ENCODE results near the gene EEF2KMT. TPM values are rescaled to one million over a fixed set of nuclear protein-coding genes. Genes with fewer than 3 reads are reported as not detected.
"Not testable (repeated sequence)": the region's sequence is repeated elsewhere in the genome, so short reads cannot be mapped to it uniquely, and the experiment has no call there.

Gene EEF2KMT
- total and polyA plus RNA-seq, 4 donors = 4.2 to 11.4 (median 7.3) TPM

DNA sequence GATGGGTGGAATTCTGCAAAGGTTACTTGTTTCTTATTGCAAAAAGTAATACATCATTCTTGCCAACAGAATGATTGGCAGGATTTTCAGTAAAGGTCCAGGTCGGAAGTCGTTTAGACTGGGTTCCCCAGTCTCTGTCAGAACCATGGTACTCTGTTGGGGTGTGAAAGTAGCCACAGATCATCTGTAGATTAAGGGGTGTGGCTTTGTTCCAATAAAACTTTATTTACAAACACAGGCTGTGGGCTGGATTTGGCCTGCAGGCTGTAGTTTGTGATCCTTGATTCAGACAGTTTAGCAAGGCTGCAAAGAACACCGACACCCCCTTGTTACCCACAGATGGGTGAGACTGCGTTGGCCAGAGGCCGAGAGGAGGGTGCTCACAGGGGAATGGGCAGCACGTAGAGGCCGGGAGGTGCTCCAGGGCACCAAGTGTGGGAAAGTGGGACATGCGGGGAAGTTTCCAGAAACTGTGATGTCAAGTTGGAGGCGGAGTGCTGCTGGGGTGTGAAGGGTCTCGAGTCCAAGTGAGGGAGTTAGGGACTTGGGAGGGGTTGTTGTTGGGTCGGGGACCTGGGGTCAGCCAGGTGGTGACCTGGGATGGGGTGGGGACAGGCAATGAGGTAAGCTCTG, 13.4 kb downstream of the EEF2KMT start:
- not testable (repeated sequence) for H3K27ac ChIP-seq (ENCODE audit: low read depth in 1 of 2, low read length in 2 of 2); H3K4me3 ChIP-seq (ENCODE audit: low read depth in 1 of 3, low read length in 3 of 3); H3K4me1 ChIP-seq (ENCODE audit: control insufficient read depth in 4 of 4, insufficient read depth in 4 of 4, low read length in 3 of 4); H3K27me3 ChIP-seq (ENCODE audit: control insufficient read depth in 4 of 4, insufficient read depth in 4 of 4, low read length in 3 of 4); H3K9ac ChIP-seq (ENCODE audit: low read depth in 1 of 2, low read length in 2 of 2); DNase-seq (ENCODE audit: low spot score); H3K9me3 ChIP-seq (ENCODE audit: control insufficient read depth in 4 of 4, low read length in 3 of 4)
- WGBS = 87% methylated on average over 11 of the region's 11 CpGs
- H3K36me3 ChIP-seq (ENCODE audit: control insufficient read depth in 4 of 4, insufficient read depth in 3 of 4, low read depth in 1 of 4, low read length in 3 of 4) = peaks cover 0 to 18% (median 3%) of the 10 kb centered on the region in 4 donors

GRCh38 chr16:5083646-5084045, 13.9 kb downstream of the EEF2KMT start:
- peaks cover 0 to 21% (median 3%) of the 10 kb centered on the region in 4 donors for H3K36me3 ChIP-seq (ENCODE audit: control insufficient read depth in 4 of 4, insufficient read depth in 3 of 4, low read depth in 1 of 4, low read length in 3 of 4)

DNA sequence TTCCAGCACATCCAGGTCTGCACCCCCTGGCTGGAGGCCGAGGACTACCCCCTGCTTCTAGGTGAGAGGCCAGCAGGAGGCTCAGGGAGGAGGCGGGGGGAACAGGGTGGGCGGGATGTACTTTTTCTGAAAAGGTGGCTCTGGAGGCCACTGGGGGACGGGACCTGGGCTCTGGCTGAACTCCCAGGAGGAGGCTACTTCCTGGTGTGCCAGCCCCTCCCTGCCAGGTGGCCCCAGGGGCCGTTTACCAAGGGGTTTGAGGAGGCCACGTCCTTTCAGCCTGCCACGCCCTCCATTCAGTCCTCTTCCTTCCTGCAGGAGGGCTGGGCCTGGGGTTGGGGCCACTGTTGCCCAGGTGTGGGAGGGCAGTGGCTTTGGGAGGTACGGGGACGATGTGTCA, 16.6 kb downstream of the EEF2KMT start:
- 79% methylated on average over 9 of the region's 9 CpGs for WGBS
- not testable (repeated sequence) for H3K4me1 ChIP-seq (ENCODE audit: control insufficient read depth in 4 of 4, insufficient read depth in 4 of 4, low read length in 3 of 4)

More at GRCh38 chr16:5083646-5084045, 13.9 kb downstream of the EEF2KMT start:
- H3K27ac ChIP-seq (ENCODE audit: low read depth in 1 of 2, low read length in 2 of 2); H3K4me1 ChIP-seq (ENCODE audit: control insufficient read depth in 4 of 4, insufficient read depth in 4 of 4, low read length in 3 of 4); DNase-seq (ENCODE audit: low spot score); H3K9me3 ChIP-seq (ENCODE audit: control insufficient read depth in 4 of 4, low read length in 3 of 4); H3K27me3 ChIP-seq (ENCODE audit: control insufficient read depth in 4 of 4, insufficient read depth in 4 of 4, low read length in 3 of 4); H3K9ac ChIP-seq (ENCODE audit: low read depth in 1 of 2, low read length in 2 of 2); H3K4me3 ChIP-seq (ENCODE audit: low read depth in 1 of 3, low read length in 3 of 3): not testable (repeated sequence)
- 93% methylated on average over 9 of the region's 9 CpGs for WGBS

DNA sequence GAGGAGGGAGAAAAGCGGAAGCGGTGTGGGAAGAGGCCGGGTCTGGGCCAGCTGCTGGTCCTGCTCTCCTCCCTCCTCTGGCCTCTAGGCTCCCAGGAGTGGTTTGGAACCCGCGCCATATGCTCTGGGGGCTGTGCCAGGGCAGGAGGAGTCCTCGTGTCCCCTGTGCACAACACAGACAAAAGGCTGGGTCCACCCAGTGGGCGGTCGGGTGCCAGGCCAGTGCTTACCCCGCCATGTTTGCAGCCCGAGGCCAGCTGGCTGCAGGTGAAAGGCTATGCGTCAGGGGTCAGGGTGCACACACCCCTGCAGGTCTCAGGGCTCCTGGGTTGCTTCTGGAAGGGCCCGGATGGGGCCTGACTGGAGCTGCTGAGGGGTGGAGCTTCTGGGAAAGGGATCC, 17.1 kb downstream of the EEF2KMT start:
- H3K9me3 ChIP-seq (ENCODE audit: control insufficient read depth in 4 of 4, low read length in 3 of 4); H3K4me1 ChIP-seq (ENCODE audit: control insufficient read depth in 4 of 4, insufficient read depth in 4 of 4, low read length in 3 of 4); H3K27me3 ChIP-seq (ENCODE audit: control insufficient read depth in 4 of 4, insufficient read depth in 4 of 4, low read length in 3 of 4); H3K4me3 ChIP-seq (ENCODE audit: low read depth in 1 of 3, low read length in 3 of 3); H3K9ac ChIP-seq (ENCODE audit: low read depth in 1 of 2, low read length in 2 of 2); DNase-seq (ENCODE audit: low spot score); H3K27ac ChIP-seq (ENCODE audit: low read depth in 1 of 2, low read length in 2 of 2): not testable (repeated sequence)
- 85% methylated on average over 12 of the region's 12 CpGs for WGBS
- peaks cover 6 to 30% (median 14%) of the 10 kb centered on the region in 4 donors for H3K36me3 ChIP-seq (ENCODE audit: control insufficient read depth in 4 of 4, insufficient read depth in 3 of 4, low read depth in 1 of 4, low read length in 3 of 4)

More for the DNA sequence above, 16.6 kb downstream of the EEF2KMT start:
- H3K9me3 ChIP-seq (ENCODE audit: control insufficient read depth in 4 of 4, low read length in 3 of 4); H3K9ac ChIP-seq (ENCODE audit: low read depth in 1 of 2, low read length in 2 of 2); DNase-seq (ENCODE audit: low spot score); H3K4me3 ChIP-seq (ENCODE audit: low read depth in 1 of 3, low read length in 3 of 3); H3K27me3 ChIP-seq (ENCODE audit: control insufficient read depth in 4 of 4, insufficient read depth in 4 of 4, low read length in 3 of 4); H3K27ac ChIP-seq (ENCODE audit: low read depth in 1 of 2, low read length in 2 of 2): not testable (repeated sequence)
- peaks cover 2 to 28% (median 10%) of the 10 kb centered on the region in 4 donors for H3K36me3 ChIP-seq (ENCODE audit: control insufficient read depth in 4 of 4, insufficient read depth in 3 of 4, low read depth in 1 of 4, low read length in 3 of 4)

GRCh38 chr16:5078626-5079025, 19.0 kb downstream of the EEF2KMT start:
- Histone ChIP-seq H3K9me3 (ENCODE audit: control insufficient read depth in 4 of 4, low read length in 3 of 4) (no peaks in the 10 kb centered on the region), H3K36me3 (ENCODE audit: control insufficient read depth in 4 of 4, insufficient read depth in 3 of 4, low read depth in 1 of 4, low read length in 3 of 4) (peaks cover 8 to 30% (median 15%) of the 10 kb centered on the region in 4 donors), H3K4me3 (ENCODE audit: low read depth in 1 of 3, low read length in 3 of 3) (no peak overlapping the region), H3K4me1 (ENCODE audit: control insufficient read depth in 4 of 4, insufficient read depth in 4 of 4, low read length in 3 of 4) (no peaks in the 10 kb centered on the region), H3K9ac (ENCODE audit: low read depth in 1 of 2, low read length in 2 of 2) (no peak overlapping the region), H3K27ac (ENCODE audit: low read depth in 1 of 2, low read length in 2 of 2) (no peak overlapping the region), H3K27me3 (ENCODE audit: control insufficient read depth in 4 of 4, insufficient read depth in 4 of 4, low read length in 3 of 4) (no peaks in the 10 kb centered on the region)
- DNase-seq (ENCODE audit: low spot score) = no peak
- 92% methylated on average over 17 of the region's 17 CpGs for WGBS
- no peak for TF ChIP-seq JUND (IDR thresholded peaks at IDR 0.05)
- TF ChIP-seq ZBTB33 (IDR thresholded peaks at IDR 0.05) = no peak
- no peak for TF ChIP-seq REST (IDR thresholded peaks at IDR 0.05)
